HG03575 (cell line): ENCODE results near the gene ELMOD3.
"Not testable (repeated sequence)": the region's sequence is repeated elsewhere in the genome, so short reads cannot be mapped to it uniquely, and the experiment has no call there.

Experiments
- ATAC-seq: cut with Tn5 transposase; IDR thresholded peaks from one replicate; pipeline ENCODE4 v1.9.1; 2021; ENCODE audit not compliant: unreplicated experiment, insufficient number of reproducible peaks, low FRiP score; ENCODE audit errors: extremely low read depth

ELMOD3 gene

DNA sequence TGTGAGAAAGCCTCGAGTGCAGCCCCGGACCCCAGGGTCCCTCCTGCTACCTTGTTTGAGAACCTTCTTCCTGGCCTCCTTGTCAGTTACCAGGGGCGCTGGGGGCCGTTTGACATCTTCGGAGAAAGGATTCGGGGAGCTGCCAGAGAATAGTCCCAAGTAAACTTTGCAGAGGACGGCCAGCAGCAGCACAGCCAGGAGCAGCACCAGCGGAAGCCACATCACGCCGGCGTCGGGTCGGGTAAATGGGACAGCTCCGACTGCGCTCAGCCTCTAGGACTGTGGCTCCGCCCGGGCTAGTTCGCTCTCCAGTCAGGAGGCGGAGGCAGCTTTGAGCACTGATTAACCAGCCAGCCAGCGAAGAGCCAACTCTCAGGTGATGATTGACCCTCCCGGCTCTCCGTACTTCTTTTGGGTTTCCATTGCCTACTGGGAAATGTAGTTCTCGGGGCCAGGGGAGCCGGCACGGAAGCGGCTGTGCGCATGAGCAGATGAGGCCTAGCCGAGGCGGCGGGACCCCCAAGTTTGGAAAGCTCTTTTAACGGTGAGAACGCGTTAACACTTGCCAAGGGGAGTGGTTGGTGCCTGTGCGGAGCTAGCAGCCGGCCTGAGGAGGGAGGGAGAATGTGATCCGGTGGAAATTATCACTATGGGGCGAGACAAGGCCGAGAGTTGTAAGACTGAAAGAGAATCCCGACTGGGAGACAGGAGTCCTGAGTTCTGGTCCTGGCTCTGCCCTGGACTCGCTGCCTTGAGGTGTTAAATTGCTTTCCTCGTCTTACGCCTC lies at the start of gene ELMOD3, which contains the start of gene RETSAT:
ELMOD3 (plus strand) TSS at position 484 of the 787 bp plus-strand sequence. CDS start 2,430 bp downstream, outside the sequence.
RETSAT (minus strand) TSS at position 243 of the 787 bp plus-strand sequence; CDS start at position 222, 21 bp downstream.
- peak; percentile 74 for ATAC-seq

- no peak for ATAC-seq
Measured at GRCh38 chr2:85307527-85307897, 47.1 kb upstream of the ELMOD3 start.

- ATAC-seq: no peak
Measured at GRCh38 chr2:85308201-85308600, 46.4 kb upstream of the ELMOD3 start.

- no peak for ATAC-seq
Measured at GRCh38 chr2:85308896-85309555, 45.5 kb upstream of the ELMOD3 start.

DNA sequence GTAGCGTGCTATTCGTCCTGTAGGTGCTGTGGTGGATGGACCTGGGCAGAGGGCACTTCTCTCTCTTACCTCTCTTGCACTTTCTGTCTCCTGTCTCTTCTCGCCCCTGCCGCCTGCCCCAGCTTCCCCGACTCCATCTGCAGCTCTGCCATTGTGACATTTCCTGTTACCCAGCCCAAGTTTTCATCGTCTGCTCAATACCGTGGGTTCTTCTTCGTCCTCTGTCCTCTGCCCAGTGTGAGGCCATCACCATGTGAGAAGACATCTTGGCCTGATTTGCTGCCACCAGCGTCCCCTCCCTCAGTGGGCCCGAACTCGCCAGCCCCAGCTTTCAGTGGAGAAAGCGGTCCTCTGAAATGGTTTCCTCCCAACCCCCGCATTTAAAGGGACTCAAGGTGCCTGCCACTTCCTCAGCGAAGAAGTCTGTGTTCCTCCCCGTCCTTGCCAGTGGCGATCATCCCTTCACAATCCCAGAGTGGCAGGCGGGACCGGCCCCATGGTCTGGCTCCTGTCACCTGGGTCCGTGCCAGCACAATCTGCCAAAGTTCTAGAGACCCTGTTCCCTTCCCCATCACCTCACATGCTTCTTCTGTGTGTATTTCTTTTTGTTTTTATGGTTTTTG lies 44.8 kb upstream of the ELMOD3 start:
- ATAC-seq: no peak

- no peak for ATAC-seq
Measured at GRCh38 chr2:85310330-85310729, 44.2 kb upstream of the ELMOD3 start.

GRCh38 chr2:85312404-85312803 lies 42.2 kb upstream of the ELMOD3 start:
- no peak for ATAC-seq

DNA sequence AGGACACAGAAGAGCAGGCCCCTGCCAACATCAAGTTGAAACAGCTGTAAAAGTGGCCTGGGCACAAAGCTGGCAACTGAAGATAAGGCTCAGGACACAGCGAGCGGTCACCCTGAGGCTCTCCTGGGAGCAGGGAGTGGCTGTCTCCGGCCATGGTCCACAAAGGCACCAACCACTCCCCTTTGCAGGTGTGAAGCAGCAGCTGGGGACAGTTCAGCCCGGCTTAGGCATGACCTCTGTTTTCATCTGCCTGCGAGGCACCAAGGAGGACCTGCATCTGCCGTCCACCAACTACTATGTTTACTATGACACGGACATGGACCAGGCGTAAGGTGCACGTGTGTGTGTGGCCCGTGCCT lies 39.7 kb upstream of the ELMOD3 start:
- no peak for ATAC-seq

DNA sequence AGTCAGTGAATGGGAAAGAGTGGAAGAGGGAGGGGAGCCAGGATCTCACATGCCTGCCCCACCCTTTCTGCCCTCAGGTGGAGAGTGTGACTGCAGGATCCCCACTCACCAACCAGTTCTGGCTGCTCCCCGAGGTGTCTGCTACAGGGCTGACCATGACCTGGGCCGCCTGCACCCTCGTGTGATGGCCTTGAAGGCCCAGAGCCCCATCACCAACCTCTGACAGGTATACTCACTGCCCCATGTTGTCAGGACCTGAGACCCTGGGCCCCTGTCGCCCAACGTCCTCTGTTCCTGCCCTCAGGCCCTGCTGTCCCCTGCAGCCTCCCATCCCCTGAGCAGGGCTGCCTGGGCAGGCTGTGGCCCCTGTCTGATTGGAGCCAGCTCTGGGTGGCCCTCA lies 38.6 kb upstream of the ELMOD3 start:
- not testable (repeated sequence) for ATAC-seq

DNA sequence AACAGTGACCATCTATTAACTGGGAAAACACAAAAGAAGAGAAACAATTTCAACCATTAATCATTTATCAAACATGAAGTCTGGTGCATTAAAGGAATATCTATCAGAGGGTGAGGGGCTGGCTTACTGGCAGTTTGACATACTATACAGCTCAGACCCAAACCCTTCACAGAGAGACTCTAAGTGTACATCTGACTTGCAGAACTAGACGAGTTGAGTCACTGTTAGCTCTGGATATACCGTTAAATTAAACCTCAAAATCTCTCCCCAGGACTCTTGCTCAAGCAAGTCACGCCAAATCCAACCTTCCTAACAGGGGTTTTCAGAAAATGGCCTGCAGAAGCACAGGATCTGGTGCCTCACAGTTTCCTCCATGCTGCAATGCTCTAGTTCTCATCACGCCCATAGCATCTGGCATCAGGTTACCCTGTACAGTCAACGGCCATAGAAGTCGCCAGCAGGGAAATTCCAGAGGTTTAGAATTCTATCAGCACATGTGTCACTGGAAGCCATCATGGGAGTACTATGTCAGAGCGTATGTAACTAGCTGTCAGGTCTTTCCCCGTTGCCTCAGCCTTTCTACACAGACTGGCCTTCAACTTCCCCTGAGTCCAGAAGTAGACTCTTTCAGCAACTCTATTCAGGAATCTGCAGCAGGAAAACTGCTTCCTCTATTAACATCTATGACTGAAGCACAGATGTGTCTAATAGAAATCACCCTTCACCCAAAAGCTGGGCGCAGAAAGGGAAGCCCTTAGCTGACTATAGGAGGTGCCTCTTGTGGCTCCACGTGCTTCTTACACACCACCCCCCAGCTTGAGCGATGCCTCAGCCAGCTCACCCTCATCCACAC lies 36.1 kb upstream of the ELMOD3 start:
- no peak for ATAC-seq

DNA sequence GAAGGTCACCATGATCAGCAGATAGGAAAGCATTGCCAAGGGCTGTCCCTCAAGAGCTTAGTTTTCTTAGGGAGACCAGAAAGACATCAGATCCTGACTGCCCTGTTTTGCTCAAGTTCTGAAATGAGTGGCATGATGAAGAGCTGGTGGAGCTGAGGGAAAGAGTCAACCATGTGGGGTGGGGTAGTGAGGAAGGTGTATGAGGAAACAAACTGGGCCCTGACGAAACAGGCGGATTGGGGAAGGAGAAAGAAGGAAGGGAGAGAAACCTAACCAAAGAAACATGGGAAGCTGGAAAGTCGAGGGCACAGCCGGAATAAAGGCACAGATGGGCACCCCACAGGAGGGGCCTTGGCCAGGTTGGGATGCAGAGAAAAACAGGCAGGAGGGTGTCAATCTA lies 34.8 kb upstream of the ELMOD3 start:
- no peak for ATAC-seq

- no peak for ATAC-seq
Measured at GRCh38 chr2:85323351-85323987, 31.1 kb upstream of the ELMOD3 start.

DNA sequence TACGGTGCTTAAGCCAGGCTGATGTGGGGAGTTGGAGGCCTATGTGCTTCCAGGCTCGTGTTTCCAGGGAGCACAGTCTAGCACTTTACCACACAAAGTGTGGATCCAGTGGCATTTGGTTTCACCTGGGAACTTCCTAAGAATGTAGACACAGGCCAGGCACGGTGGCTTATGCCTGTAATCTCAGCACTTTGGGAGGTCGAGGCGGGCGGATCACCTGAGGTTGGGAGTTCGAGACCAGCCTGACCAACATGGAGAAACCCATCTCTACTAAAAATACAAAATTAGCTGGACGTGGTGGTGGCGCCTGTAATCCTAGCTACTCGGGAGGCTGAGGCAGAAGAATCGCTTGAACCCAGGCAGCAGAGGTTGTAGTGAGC lies 30.6 kb upstream of the ELMOD3 start:
- ATAC-seq: not testable (repeated sequence)

DNA sequence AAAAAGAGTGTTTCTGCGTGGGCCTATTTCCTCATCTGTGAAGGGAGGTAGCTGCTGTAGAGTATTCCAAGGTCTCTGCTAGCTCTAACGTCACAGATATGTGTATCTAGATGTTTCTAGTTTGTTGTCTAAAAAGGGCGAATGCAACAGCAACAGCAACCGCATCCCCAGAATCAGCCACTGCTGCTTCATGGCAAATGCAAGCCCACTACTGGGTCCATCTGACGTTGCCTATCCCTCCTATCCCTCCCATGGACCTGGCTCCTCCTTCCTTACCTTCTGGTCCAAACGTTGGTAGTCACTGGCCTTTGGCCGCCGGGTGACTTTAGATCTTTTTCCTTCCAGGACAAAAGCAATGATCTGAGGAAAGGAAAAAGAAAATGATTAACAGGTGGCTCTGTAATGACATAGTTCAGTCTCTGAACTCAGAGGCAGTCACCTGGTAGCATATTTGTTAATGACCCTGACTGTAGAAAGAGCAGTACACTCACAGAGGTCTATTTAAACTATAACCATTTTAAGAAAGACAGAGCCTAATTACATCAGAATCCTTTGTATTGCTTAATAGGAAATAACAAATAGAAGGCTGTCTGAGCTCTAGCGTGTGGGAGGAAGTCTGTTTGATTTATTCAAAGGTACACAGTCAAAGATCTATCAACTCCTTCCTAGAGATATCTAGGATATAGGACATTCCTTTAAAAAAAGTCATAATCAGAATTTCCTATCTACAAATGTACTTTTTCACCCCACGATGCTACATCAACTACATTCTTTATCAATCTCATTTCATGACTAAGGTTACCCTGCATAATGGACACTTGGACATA lies 29.7 kb upstream of the ELMOD3 start:
- no peak for ATAC-seq

GRCh38 chr2:85325466-85325811 lies 29.1 kb upstream of the ELMOD3 start:
- ATAC-seq: no peak

DNA sequence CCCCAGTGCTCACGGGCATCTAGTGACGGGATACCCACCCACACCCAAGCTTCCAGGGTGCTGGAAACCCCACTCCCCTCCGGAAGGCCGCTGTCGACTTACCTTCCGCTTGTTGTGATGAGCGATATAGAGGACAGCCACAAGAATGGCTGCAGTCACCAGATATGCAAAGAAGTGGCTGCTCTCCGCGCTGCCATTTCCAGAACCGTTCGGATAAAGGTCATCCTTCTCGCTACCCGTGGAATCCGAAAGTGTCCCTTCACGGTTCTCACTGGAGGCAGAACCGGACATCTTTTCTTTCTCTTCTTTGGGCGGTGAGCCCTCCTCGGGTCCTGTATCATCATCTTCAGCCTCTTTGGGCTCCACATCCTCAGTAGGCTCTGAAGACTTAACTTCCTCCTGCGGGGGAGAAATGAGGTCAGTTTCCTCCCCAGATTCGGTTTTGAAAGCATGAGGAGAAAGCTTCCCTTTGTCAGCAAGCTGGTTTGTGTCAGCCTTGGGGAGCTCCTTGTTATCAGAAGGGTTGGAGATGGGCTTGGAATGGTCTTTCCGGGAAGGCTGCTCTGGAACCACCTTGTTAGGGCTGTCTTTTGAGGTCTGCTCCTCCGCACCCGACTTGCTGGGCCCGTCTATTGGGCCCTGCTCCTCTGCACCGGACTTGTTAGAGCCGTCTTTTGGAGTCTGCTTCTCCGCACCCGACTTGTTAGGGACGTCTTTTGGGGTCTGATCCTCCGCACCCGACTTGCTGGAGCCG lies 28.0 kb upstream of the ELMOD3 start:
- ATAC-seq: no peak

- no peak for ATAC-seq
Measured at GRCh38 chr2:85327160-85327821, 27.3 kb upstream of the ELMOD3 start.
